Activated CD4-positive, alpha-beta T cell treated with anti-CD3 and anti-CD28 coated beads, Interleukin-2, amount 50 U/mL, for 16 hours (primary cell): ENCODE data around the gene TMTC3.

Experiments
- DNase-seq: peaks from one replicate; pipeline ENCODE4 v3.0.0-alpha.2; 2020

Gene TMTC3

DNA sequence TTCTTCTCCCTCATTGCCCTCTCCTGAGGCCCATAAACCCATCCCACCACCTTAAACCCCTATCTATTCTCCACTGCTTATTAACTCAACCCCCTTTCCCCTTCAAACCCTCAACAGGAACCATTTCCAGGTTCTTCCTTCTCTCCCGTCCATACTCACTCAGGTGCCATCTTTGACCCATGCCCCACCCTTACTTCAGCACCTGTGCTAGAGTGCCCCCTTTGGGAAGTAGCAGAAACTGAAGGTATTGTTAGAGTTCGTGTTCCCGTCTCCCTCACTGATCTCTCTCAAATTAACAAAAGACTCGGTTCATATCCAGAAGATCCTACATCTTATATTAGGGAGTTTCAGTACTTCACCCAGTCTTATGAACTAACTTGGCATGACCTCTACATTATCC lies 86.6 kb downstream of the TMTC3 start:
- DNase-seq, result no peak

DNA sequence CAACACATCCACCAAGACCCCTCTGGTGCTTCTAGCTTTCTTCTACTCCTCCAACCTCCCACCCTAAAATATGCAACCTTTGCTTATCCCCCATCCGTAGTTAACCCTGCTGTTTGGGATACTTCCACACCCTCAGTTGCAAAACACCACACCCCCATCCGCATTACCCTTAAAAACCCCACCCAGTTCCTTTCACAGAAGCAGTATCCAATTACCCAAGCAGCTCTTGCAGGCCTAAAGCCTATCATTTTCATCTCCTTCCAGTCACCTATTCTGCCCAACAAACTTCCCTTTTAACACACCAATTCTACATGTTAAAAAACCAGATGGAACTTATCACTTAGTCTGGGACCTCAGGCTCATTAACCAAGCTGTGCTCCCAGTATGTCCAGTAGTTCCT lies 88.2 kb downstream of the TMTC3 start:
- DNase-seq, result no peak

DNA sequence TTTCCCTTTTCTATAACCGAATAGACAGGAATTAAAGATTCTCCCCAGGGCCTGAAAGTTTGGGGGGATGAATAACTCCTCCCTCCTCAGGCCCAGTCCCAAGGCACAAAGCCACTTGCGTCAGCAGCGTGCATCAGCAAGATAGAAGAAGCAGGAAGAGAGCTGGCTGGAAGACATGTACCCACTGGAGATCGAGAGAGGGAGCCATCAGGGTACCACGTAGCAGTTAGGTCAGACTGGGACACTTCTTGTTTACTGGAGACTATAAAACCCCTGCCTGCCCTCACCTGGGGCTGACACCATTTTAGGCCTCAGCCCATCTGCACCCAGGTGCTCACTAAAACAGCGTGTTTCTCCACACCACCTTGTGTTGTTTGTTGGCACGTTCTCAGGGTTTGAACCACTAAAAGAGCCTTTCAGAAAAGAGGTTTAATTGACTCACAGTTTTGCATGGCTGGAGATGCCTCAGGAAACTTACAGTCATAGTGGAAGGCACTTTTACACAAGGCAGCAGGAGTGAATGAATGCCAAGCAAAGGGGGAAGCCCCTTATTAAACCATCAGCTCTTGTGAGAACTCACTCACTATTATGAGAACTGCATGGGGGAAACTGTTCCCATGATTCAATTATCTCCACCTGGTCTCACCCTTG lies 93.2 kb downstream of the TMTC3 start:
- DNase-seq, result peak; percentile 80

DNA sequence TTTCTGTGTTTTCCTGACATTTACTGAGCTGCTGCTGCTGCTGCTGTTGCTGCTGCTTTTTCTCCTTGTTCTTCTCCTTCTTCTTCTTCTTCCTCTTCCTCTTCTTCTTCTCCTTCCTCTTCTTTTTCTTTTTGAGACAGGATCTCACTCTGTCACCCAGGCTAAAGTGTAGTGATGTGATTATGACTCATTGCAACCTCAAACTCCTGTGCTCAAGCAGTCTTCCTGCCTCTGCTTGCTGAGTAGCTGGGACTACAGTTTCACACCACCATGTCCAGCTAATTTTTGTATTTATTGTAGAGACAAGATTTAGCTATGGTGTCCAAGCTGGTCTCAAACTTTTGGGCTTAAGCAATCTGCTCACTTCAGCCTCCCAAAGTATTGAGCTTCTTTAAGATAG lies 95.8 kb downstream of the TMTC3 start:
- DNase-seq, result peak; percentile 79

DNA sequence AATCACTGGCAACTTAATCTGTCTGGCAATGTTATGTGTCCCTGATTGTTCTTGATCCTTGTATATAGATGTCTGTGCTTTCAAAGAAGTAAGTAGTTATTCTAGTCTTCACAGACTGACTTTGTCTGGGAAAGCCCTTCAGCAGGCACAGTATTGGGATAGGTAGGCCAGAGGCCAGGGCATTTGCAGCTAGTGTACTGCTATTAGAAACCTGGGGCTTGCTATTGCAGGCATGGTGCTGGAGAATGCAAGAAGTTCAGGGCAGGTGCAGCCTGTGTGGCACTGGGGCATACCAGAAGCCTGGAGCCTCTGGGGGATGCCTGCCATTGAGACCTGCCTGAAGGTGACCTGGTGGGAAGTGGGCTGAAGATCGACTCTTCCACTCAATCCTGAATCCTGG lies 96.3 kb downstream of the TMTC3 start:
- DNase-seq, result no peak

DNA sequence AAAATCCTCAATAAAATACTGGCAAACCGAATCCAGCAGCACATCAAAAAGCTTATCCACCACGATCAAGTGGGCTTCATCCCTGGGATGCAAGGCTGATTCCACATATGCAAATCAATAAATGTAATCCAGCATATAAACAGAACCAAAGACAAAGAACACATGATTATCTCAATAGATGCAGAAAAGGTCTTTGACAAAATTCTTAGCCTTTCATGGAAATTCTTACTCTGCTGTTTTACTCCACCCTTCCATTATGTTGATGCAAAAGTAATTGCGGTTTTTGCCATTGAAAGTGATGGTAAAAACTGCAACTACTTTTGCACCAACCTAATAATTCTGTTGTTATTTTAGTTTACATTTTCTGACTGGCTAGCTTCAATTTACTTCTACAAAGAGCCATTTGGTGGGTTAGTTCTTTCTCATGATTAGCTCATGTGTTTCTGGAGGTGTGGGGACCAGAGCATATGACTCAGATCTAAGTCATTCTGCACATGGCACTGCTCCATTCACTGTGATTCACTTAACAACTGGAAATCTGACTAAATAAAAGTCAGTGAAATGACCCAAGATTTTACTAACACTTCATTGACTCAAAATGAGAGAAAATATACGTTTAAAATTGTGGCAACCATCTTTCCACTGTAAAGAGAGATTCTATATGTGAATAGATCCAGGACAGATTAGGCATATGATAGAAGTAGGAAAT lies 99.9 kb downstream of the TMTC3 start:
- DNase-seq, result peak; percentile 89

DNA sequence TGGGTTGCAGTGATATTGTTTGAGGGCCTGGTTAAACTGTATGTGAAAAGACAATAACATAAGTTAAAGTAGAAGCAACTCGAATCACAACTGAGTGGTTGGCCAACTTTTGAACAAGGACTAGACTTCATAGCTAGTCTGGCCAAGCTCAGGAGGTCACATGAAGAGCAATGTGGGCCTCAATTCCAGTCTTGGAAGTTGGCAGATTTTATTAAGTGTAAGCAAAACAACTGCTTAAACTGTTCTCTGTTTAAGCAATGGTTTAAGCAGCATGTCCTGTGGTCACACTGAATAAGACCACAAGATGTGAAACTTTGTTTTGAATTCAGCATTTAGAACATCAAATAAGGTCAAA lies 100.4 kb downstream of the TMTC3 start:
- DNase-seq, result no peak

DNA sequence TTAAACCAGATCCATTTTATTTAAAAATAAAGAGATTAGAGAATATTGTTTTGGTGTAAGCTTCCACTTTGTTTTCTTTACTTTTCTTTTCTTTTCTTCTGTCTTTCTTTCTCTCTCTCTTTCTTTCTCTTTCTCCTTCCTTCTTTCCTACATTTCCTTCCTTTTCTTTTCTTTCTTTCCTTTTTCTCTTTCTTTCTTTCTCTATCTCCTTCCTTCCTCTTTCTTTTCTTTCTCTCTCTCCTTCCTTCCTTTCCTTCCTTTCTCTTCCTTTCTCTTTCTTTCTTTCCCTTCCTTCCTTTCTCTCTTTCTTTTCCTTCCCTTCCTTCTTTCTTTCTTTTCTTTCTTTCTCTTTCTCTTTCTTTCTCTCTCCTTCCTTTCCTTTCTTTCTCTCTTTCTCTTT lies 100.8 kb downstream of the TMTC3 start:
- no peak for DNase-seq

DNA sequence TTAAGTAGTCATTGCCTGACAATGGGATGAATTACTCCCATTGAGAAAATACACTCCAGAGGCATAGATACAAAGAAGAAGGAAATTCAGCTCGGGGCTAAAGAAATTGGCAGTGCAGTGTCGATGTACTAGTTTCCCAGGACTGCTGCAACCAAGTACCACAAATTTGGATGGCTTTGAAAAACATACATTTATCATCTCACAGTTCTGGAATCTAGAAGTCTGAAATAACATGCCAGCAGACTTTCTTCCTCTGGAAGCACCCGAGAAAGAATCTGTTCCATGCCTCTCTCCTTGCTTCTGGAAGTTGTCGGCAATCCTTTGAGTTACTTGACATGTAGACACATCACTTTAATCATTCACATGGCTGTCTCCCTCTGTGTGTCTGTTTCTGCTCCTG lies 101.9 kb downstream of the TMTC3 start:
- no peak for DNase-seq

DNA sequence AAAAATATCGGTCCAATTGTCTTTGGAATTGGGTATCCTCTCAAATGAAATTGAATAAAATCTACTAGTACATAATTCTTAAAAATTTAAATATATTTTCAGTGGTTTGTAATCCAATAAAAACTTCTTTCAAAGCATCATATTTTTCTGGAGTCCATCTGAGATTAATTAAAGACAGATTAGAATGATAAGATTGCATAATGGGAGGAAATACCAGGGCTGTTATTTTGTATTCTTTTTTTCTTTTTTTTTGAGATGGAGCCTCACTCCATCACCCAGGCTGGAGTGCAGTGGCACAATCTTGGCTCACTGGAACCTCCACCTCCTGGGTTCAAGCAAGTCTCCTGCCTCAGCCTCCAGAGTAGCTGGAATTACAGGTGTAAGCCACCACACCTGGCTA lies 103.8 kb downstream of the TMTC3 start:
- no peak for DNase-seq

DNA sequence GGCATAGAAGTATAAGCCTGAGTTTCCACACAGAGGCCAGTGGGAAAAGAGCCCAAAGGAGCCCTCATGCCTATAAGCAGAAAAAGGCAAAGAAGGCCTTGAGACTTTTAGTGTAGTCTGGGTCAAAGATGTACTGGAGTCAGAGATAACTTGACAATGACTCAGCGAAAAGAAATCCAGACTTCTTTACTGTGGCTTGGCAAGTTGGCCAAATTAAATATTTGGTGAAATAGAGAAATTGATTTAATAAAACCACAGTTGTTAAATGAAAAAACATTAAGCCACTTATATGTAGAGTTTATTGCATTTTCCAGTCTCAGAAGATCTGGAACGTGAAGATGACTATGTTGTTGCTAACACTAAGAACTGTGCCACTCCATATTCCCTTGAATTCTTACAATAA lies 105.1 kb downstream of the TMTC3 start:
- no peak for DNase-seq

DNA sequence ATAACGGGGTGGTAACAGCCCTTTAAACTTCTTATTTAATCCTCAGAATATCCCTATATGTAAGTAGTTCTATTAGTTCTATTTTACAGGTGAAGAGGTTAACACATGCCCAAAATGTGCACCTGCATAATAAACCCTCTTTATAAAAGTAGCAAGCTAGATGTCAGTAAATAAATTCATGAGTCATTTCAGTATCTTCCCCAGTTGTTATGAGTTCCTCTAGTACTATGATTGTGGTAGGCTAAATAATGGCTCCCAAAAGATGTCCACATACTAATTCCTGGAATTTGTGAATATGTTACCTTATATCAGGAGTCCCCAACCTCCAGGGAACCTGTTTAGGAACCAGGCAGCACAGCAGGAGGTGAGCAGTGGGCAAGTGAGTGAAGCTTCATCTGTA lies 106.5 kb downstream of the TMTC3 start:
- no peak for DNase-seq
